ENCODE data around the gene OR14C36.
"Not testable (repeated sequence)": the region's sequence is repeated elsewhere in the genome, so short reads cannot be mapped to it uniquely, and the experiment has no call there.

OR14C36 gene

GRCh38 chr1:248348475-248348874, at the start of gene OR14C36:
OR14C36 (plus strand) TSS chr1:248348775; CDS start chr1:248348775, 0 bp downstream.
- DNase-seq (ENCODE audit: low read depth), result no peak

DNA sequence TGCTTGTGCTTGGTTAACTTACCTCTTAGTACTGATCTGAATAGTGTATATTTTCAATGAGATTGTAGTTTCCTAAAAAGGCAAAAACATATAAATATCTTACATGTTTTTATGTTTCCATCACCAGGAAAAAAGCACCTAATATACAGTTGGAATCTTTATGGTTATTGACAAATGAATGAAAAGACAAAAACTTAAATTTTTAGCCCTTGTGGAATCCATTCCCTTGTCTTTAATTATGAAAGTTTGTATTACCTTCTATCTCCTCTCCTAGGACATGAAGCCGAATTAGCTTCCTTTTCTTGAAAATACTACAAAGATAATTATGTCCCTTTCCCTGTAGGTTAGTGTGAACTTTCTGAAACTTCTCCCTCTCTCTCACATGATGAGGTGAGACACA, 45.3 kb upstream of the OR14C36 start, which contains the start of gene OR2T12:
Gene OR2T12, minus strand, starts transcription at position 101 of the 400 bp plus-strand sequence. CDS start 7,846 bp downstream, outside the sequence.
- no peak for DNase-seq (ENCODE audit: low read depth)

- not testable (repeated sequence) for DNase-seq (ENCODE audit: low read depth)
These were observed 42.9 kb upstream of the OR14C36 start for GRCh38 chr1:248305672-248306071.

DNA sequence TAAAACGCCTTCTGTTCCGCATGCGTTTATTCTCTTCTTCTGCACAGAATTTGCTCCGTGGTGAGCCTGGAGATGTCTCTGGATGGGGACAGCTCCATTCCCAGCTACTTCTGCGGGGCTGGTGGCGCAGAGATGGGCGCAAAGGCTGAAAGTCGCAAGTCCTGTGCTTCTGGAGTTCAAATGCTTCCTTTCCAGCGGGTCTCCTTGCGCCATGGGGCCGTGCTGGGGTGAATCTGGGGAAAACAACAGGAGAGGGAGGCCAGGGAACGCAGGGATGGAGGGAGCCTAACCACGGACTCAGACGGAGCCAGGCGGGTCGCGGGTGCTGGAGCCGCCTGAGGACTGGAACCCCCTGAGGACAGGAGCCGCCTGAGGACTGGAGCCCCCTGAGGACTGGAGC, 42.5 kb upstream of the OR14C36 start:
- DNase-seq (ENCODE audit: low read depth), result no peak

DNA sequence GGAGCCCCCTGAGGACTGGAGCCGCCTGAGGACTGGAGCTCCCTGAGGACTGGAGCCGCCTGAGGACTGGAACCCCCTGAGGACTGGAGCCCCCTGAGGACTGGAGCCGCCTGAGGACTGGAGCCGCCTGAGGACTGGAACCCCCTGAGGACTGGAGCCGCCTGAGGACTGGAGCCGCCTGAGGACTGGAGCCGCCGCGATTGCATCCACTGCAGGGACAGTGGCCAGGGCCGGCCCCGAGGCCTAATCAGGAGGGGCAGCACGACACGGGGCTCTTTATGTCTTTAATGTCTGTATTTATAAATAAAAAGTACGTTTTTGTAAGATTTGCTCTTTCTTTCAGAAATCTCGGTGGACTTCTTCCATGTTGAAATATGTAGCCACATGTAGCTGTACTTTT, 41.8 kb upstream of the OR14C36 start:
- DNase-seq (ENCODE audit: low read depth), result not testable (repeated sequence)

- DNase-seq (ENCODE audit: low read depth), result no peak
These were observed 31.8 kb upstream of the OR14C36 start for GRCh38 chr1:248316796-248317195.

- no peak for DNase-seq (ENCODE audit: low read depth)
These were observed 24.1 kb upstream of the OR14C36 start, which contains the start of gene OR2M7 for GRCh38 chr1:248324468-248324867. OR2M7 (minus strand) TSS chr1:248324568; CDS start chr1:248324568, 0 bp downstream.

- DNase-seq (ENCODE audit: low read depth), result no peak
These were observed 5.1 kb upstream of the OR14C36 start for GRCh38 chr1:248343451-248343850.

GRCh38 chr1:248359415-248359814, 10.8 kb downstream of the OR14C36 start:
- DNase-seq (ENCODE audit: low read depth), result no peak

GRCh38 chr1:248361121-248361715, 12.6 kb downstream of the OR14C36 start, which contains the start of gene OR2T4:
OR2T4 (plus strand) TSS chr1:248361665; CDS start chr1:248361665, 0 bp downstream.
- DNase-seq (ENCODE audit: low read depth), result no peak

GRCh38 chr1:248366609-248367008, 18.0 kb downstream of the OR14C36 start:
- DNase-seq (ENCODE audit: low read depth), result no peak

GRCh38 chr1:248372394-248372793, 23.8 kb downstream of the OR14C36 start:
- no peak for DNase-seq (ENCODE audit: low read depth)

DNA sequence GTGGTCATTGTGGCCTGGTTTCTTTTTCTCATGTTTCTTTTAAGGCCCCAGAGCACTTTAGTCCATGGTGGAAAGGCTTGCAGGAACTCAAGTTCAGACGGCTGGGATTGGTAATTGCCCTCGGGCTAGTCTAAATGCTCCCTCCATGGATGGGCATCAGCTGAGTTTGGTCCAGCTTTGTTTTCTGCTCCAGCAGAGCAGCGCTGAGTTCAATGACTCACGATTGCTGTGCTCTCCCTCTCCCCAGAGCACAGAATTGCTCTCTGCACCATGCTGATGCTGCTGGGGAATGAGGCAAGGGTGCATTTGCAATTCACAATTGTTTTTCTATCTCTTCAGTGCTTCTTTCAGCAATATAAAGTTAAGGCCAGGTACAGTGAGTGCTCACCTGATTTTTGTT, 25.2 kb downstream of the OR14C36 start:
- no peak for DNase-seq (ENCODE audit: low read depth)

DNA sequence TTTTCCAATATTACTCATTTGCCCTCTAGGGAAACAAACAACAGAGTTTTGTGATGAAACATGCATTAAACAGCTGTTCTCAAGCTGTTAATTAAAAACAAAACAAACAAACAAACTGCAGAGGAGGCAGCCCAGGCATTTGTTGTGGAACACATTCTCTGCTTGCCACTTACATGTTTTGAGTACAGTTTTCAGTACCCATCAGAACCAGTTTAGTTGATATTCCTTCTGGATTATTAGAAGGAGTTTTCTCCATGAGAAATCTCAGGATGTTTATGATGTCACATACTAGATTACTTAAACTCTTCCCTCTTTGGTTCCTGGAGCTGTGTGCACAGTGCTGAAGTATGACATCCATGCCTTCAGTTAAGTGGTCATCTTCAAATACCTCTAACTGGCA, 26.9 kb downstream of the OR14C36 start, which contains the start of gene OR2T6:
Gene OR2T6, plus strand, starts transcription at position 301 of the 400 bp plus-strand sequence. CDS start 11,863 bp downstream, outside the sequence.
- DNase-seq (ENCODE audit: low read depth), result no peak

- no peak for DNase-seq (ENCODE audit: low read depth)
These were observed 28.3 kb downstream of the OR14C36 start for GRCh38 chr1:248376916-248377315.

- DNase-seq (ENCODE audit: low read depth), result no peak
These were observed 32.3 kb downstream of the OR14C36 start for GRCh38 chr1:248380854-248381253.

DNA sequence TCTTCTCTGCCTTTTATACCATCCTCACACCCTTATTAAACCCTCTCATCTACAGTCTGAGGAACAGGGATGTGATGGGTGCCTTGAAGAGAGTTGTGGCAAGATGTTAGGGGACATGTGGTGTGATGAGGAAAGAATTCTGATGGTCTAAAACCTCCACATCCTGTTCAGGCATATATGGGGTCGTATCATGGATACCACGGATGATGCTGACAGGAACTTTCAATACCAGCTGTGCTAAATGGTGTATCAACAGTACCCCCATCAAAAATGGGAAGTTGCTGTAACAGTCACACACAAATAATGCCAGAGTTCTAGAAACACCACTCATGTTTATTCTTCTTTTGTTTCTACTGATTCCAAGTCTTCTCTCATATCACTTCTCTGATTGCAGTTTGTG, 39.9 kb downstream of the OR14C36 start:
- DNase-seq (ENCODE audit: low read depth), result no peak

DNA sequence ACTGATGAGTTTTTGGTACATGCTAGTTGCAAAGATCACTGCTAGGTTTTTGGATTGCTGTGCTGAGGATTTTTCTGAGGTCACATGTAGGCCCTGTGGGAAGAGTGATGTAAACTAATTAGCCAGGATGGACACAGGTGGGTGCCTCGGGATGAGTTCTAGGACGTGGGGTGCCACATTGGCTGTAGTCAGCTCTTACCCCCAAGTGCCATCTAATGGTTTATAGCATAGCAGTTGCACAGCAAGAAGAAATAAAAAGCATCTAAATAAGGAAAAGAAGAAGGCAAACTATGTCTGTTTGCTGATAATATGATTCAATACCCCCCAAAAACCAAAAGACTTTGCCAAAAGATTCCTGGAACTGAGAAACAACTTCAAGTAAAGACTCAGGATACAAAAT, 44.5 kb downstream of the OR14C36 start:
- no peak for DNase-seq (ENCODE audit: low read depth)

Data from activated T-cell treated with anti-CD3 and anti-CD28 coated beads for 1 hour (primary cell).